GM19397 (cell line): ENCODE measurements around the gene OCSTAMP.

Experiments
- ATAC-seq: cut with Tn5 transposase; IDR thresholded peaks from one replicate; pipeline ENCODE4 v1.9.1; 2021; ENCODE audit warnings: mild to moderate bottlenecking, moderate library complexity; ENCODE audit not compliant: unreplicated experiment

OCSTAMP gene

GRCh38 chr20:46520976-46521579 lies 29.4 kb downstream of the OCSTAMP start:
- ATAC-seq, result no peak

- ATAC-seq, result no peak
Observed at GRCh38 chr20:46520540-46520939, 29.9 kb downstream of the OCSTAMP start.

GRCh38 chr20:46519471-46520068 lies 30.9 kb downstream of the OCSTAMP start:
- no peak for ATAC-seq

- no peak for ATAC-seq
Observed at GRCh38 chr20:46512943-46513844, 37.3 kb downstream of the OCSTAMP start, which contains the start of gene ZNF334. Gene ZNF334, minus strand, starts transcription at chr20:46513559. Its CDS starts 1,457 bp downstream, at chr20:46512102.

DNA sequence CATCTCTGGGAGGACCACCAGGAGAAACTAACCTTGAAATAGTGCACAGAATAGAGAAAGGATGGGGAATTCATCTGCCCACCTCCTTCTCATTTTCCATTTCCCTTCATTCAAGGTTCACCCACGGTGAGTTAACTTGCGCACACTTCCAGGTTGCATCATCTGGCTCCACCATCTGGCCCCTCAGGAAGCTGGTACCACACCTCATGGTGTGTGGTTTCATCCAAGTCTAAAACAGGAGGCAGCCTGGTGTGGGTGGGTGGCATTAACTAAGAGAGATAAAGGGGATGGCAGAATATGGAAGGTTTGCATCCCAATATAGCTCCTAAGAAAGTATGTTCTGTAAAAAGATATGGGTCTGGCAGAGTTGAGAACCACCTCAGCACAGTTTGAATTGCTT lies 40.9 kb downstream of the OCSTAMP start:
- ATAC-seq, result no peak

- ATAC-seq, result no peak
Observed at GRCh38 chr20:46507760-46508407, 42.6 kb downstream of the OCSTAMP start.

DNA sequence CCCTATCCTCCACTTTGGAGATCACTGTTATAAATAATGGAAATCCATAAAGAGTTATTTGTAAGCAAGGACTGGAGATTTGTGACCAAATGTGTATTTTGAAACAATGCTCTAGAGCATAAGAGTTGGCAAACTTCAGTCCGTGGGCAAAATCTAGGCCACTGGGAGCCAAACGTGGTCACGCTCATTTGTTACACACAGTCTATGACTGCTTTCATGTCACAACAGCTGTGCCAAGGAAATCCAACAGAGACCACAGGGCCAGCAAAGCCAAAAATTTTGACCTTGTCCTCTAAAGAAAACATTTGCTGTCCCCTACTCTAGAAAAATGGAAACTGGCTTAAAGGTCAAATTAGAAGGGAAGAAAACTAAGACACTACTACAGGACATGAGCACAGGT lies 44.9 kb downstream of the OCSTAMP start:
- no peak for ATAC-seq

- no peak for ATAC-seq
Observed at GRCh38 chr20:46501961-46502360, 48.5 kb downstream of the OCSTAMP start.

DNA sequence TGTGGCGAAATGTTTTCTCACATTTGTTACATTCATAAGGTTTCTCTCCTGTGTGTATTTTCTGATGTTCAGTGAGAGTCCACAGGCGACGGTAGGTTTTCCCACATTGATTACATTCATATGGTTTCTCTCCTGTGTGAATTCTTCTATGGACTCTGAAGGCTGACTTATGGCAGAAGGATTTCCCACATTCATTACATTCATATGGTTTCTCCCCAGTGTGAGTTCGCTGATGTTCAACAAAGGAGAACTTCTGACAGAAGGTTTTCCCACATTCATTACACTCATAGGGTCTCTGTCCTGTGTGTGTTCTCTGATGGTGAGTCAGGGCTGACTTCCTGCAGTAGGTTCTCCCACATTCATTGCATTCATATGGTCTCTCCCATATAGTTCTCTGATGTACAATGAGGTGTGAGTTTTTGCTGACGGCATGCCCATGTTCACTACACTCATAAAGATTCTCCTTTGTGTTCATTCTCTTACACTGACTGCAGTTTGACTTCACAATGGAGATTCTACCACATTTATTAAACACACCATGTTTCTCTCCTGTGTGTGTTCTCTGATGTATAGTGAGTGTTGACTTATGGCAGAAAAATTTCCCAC lies 49.0 kb downstream of the OCSTAMP start:
- no peak for ATAC-seq

DNA sequence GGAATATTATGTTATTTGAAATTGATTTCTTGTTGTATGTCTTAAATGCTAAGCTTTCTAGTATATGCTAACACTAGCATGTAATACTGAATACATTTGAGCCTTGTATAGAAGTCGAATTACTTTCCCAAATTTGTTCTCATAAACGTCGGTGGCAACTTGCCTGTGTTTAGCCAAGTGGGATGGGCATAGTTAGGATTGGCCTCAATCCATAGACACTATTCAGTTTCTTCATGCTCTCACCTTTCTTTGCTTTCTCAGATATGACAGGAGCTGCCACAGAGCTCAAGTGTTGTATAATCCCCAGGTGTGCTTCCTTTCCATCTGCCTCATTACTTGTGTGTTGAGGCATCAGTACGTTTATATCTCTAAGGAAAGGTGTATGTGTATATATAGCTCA lies 56.4 kb downstream of the OCSTAMP start:
- ATAC-seq, result no peak

DNA sequence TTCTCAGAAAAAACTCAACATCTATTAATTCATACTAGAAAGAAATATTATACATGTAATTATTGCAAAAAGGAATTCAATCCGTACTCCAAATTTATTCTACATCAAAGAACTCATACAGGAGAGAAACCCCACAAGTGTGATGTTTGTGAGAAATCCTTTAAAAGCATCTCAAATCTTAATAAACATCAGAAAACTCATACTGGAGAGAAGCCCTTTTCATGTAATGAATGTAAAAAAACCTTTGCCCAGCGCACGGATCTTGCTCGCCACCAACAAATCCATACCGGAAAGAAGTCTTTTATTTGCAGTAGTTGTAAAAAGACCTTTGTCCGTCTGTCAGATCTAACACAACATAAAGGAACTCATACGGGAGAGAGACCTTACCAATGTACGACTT lies 59.1 kb downstream of the OCSTAMP start:
- no peak for ATAC-seq
